GM18868 (cell line): ENCODE measurements around the gene PANK3.
"Not testable (repeated sequence)": the region's sequence is repeated elsewhere in the genome, so short reads cannot be mapped to it uniquely, and the experiment has no call there.

Source experiments
- ATAC-seq: cut with Tn5 transposase; IDR thresholded peaks from one replicate; pipeline ENCODE4 v1.9.1; 2021; ENCODE audit warnings: mild to moderate bottlenecking, moderate library complexity; ENCODE audit not compliant: unreplicated experiment

The PANK3 gene

DNA sequence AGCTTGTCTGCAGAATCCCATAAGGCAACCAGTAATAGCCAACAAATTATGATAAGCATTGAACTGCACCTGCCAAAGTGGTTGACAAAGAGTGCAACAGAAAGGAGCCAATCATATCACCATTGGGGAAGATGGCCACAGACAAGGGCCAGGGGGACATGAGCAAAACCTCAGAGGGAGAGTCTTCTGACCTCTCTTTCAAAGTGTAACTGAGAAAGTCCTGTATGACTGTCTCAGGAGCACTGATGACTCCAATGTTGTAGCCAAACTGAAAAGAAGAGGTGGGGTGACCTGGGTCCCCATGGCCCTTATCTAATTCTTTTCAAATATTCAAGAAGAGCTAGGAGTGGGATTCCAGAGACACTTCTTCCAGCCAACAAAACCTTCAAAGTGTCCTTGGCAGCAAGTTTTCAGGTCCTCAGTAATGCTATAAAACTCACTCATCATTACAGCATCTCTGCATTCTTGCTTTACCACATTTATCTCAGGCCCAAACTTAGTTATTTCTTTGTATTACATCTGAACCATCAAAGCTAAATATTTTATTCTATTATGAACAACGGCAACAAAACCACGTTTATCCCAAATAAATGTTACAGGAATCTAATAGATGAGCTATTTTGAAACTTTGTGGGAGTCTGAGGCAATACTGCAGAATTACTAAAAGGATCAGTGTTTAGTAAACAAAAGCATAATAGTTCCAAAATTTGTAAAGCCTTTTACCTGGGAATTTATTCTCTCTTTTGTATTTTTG is 25.6 kb downstream of the PANK3 start:
- no peak for ATAC-seq

- no peak for ATAC-seq
These were observed 27.0 kb downstream of the PANK3 start for GRCh38 chr5:168552146-168552545.

- no peak for ATAC-seq
These were observed 28.5 kb downstream of the PANK3 start for GRCh38 chr5:168550656-168551055.

DNA sequence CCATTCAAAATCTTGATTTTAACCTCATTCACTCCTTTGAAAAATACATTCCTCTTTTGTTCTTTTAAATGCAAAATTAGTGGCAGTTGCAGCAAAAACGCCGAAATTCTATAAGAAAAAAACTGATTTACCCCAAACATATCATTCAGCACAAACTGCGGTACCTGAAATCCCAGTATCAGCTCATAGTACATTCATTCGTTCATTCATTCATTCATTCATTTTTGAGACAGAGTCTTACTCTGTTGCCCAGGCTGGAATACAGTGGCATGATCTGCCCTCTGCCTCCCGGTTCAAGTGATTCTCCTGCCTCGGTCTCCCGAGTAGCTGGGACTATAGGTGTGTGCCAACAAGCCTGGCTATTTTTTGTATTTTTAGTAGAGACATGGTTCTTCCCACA is 29.6 kb downstream of the PANK3 start:
- ATAC-seq = no peak

DNA sequence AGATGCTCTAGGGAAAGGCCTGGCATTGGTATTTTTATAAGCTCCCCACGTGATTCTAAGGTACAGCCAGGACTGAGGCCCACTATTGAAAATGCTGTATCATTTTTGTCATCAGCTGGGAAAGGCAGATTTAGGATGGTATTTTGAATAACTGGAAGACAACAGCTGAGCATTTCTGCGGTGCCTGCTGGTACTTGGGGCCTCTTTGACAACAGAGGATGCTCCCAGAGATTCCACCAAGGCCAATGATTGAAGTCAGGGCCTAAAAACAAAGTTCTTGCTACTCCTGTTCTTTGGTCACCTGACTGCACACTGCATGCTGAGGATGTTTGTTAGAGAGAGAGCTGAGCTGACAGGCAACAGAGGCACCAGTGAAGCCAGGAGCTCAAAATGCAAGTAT is 42.0 kb downstream of the PANK3 start:
- no peak for ATAC-seq

DNA sequence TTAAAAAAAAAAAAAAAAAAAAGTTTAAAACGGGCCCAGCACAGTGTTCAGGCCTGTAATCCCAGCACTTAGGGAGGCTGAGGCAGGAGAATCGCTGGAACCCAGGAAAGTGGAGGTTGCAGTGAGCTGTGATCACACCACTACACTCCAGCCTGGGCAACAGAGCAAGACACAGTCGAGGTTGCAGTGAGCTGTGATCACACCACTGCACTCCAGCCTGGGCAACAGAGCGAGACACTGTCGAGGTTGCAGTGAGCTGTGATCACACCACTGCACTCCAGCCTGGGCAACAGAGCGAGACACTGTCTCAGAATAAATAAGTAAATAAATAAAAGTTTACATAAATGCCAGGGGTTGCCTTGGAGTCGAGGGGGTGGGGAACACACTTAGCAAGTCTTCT is 44.8 kb downstream of the PANK3 start:
- ATAC-seq = not testable (repeated sequence)

GRCh38 chr5:168531987-168532864 is 46.9 kb downstream of the PANK3 start:
- ATAC-seq = no peak

GRCh38 chr5:168531191-168531590 is 48.0 kb downstream of the PANK3 start:
- no peak for ATAC-seq

GRCh38 chr5:168530621-168531150 is 48.5 kb downstream of the PANK3 start:
- ATAC-seq = no peak

GRCh38 chr5:168529374-168530234 is 49.6 kb downstream of the PANK3 start:
- ATAC-seq = no peak

- no peak for ATAC-seq
These were observed 50.4 kb downstream of the PANK3 start, which contains the start of gene FBLL1 for GRCh38 chr5:168528521-168529373. Gene FBLL1, plus strand, starts transcription at chr5:168529305. Its CDS starts 200 bp downstream, at chr5:168529505.

DNA sequence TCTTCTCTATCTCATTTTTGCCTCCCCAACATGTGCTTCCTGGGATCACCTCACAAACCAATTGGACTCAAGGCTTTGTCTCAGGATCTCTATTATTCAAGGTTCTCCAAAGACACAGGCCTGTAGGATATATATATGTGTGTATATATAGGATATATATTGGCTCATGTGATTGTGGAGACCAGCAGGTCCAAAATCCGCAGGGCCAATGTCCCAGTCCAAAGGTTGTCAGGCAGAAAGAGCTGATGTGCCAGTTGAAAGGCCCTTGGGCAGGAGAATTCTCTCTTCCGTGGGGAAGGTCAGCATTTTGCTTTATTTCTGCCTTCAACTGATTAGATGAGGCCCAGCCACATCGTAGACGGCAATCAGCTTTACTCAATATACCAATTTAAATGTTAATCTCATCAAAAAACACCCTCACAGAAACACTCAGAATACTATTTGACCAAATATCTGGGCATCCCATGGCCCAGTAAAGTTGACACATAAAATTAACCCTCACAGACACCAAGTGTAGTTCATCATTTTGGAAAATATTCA is 51.3 kb downstream of the PANK3 start:
- no peak for ATAC-seq

DNA sequence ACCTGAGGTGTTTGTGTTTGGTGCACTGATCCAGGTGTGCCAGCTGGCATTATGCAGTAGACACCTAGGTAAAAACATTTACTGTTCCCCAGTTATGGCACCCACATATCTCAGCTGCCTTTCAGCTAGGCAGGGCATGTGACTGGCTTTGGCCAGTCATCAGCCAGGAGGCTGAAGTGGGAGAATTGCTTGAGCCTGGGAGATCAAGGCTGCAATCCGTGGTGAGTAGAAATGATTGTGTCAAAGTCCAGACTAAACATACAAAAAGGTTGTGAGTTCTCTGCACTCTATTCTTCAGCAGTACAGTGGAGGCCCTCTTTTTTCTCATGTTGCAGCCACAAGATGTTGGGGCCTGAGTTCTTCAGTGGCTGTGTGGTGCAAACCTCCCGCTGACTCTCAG is 53.3 kb downstream of the PANK3 start:
- no peak for ATAC-seq

DNA sequence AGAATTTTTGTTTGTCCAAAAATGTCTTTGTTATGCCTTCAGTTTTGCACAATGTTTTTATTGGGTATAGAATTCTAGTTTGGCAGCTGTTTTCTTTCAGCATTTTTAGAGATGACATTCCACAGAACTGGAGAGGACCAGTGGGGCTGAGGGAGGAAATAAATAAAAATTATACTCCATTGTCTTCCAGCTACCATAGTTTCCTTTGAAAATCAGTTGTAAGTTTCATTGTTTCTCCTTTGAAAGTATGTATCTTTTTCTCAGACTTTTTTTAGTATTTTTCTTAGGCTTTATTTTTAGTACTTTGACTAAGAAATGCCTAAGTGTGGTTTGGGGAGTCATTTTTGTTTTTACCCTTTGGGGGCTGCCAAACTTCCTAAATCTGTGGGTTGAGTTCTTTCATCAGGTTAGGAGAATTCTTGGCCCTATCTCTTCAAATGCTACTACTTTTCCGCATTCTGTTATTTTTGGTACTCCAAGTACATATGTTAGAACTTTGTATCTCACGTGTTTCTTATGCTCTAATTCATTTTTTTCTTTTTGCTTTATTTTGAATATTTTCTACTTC is 65.2 kb downstream of the PANK3 start:
- no peak for ATAC-seq

DNA sequence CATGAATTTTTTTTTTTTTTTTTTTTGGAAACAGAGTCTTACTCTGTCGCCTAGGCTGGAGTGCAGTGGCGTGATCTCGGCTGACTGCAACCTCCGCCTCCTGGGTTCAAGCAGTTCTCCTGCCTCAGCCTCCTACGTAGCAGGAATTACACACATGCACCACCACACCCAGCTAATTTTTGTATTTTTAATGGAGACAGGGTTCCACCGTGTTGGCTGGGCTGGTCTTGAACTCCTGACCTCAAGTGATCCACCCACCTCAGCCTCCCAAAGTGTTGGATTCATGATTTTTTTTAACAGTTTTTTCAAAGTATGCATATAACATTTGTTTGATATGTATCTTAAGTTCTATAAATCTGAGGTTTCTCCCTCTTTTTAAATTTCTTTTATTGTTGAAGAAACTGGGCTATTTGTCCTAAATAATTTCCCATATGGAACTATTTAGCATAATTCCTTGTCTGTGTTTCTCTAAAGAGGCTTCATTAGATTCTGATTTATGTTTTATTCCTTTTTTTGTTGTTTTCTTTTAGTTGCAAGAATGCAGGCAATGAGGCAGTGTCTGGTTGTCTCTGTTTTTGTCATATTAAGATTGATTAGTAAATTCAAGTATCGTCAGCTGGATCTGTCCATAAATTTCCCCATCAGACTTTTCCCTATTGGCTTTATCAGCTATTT is 76.5 kb downstream of the PANK3 start:
- ATAC-seq = no peak
